Heart left ventricle (tissue), 13 donors: ENCODE measurements around the gene SLC37A1.

Experiments used
- CTCF ChIP-seq, 12 donors: fragments of 200-600 bp; sonication (generic) in 4 of 12; IDR thresholded peaks; one replicate each; pipeline versions ENCODE4 v1.5.0 to v1.8.0; 2018 to 2022; ENCODE audit warnings: antibody characterized with exemption in 12 of 12, mild to moderate bottlenecking in 5 of 12
- POLR2A ChIP-seq, 2 donors: fragments of 450-650 bp; IDR thresholded peaks; one replicate each; pipeline ENCODE4 v1.6.1; 2017; ENCODE audit warnings: antibody characterized with exemption in 2 of 2, mild to moderate bottlenecking in 2 of 2, moderate library complexity in 2 of 2
- donor health status: ischemic (EF 13 %, LVEDD 7.1; RV severe dilation, severe dysfunction).
- donor health status: DM: no; HTN: yes; CAD: no.
- donor health status: DM: no; HTN: no; CAD: no.
- donor health status: ischemic (EF 25% LVEDD 6.9; RV normal size, moderate dysfunction).
- donor health status: ischemic (EF 25% LVEDD 5.7; RV mildly dilated, moderate dysfunction).
- donor health status: ischemic (EF 35%, LVEDD 5.7; RV mildly dilated, moderate dysfunction).
- donor health status: nonischemic (EF 11% LVEDD 7.7; RV severe dilation, severe dysfunction).
- donor health status: DM: yes; HTN: yes; CAD: no.
- donor health status: PGD.
- donor health status: ischemic (EF 29% LVEDD 5.4; RV normal size, mild dysfunction).
- donor health status: nonischemic (EF 23%, LVEDD 6.1; RV moderate dilation, normal function).

GRCh38 chr21:42615924-42616323 lies 102.3 kb downstream of the SLC37A1 start:
- TF ChIP-seq POLR2A (IDR thresholded peaks at IDR 0.05) = no peak
- TF ChIP-seq CTCF (IDR thresholded peaks at IDR 0.05) = no peak
